T47D (cell line): ENCODE data around the gene UNC13B.
"Not testable (repeated sequence)": the region's sequence is repeated elsewhere in the genome, so short reads cannot be mapped to it uniquely, and the experiment has no call there.

Experiments used
- DNase-seq, 2 experiments: peaks; one replicate each; pipeline versions ENCODE4 v3.0.0 to v3.0.0-alpha.2; 2011 to 2012; ENCODE audit warnings: low read depth in 1 of 2, low spot score in 1 of 2
- JUND ChIP-seq: IDR thresholded peaks from 2 replicates; pipeline ENCODE4 v1.6.1; 2012; ENCODE audit warnings: low read depth
- in situ Hi-C: cut with HindIII; loops from 2 replicates; pipeline ENCODE4 v1.10.0; 2016; ENCODE audit warnings: low sequenced_read_pairs, low pct_unique_long_range_greater_than_20kb

Gene UNC13B

DNA sequence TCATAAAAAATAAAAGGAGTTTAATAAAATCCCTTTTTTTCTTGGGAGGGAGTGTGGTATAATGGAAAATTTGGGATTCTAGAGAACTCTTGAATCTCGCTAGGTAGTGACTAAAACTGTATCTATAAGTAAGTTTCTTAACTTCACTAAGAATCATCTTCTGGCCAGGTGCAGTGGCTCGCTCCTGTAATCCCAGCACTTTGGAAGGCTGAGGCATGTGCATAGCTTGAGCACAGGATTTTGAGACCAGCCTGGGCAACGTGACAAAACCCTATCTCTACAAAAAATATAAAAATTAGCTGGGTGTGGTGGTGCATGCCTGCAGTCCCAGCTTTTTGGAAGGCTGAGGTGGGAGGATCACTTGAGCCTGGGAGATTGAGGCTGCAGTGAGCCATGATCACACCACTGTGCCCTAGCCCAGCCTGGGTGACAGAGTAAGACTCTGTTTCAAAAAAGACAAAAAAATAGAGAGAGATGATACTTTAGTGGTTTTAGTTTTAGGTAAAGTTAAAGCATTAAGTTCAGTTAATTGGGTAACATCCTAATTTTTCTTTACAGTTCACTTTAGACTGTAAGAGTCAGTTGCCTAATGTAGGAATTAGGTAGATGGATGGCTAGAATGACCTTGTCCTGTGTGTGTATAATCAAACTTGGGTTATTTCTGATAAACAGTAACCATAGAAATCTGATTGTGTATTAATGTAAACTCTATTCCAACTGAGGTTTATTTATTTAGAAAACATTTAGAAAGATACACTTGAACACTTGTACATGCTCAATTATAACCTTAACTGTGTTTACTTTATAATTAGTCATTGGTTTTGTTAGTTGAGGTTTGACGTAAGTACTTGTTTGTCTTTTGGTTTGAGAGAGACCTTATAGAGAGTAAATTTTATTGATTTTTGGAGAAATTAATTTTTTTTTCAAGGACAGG lies 17.8 kb downstream of the UNC13B start:
- DNase-seq = no peak
- TF ChIP-seq JUND = no peak
- in situ Hi-C loops = no loop called here

- in situ Hi-C loops = no loop called here
- no peak for DNase-seq
- no peak for TF ChIP-seq JUND
Observed at GRCh38 chr9:35180801-35181200, 19.0 kb downstream of the UNC13B start.

GRCh38 chr9:35182401-35182800 lies 20.6 kb downstream of the UNC13B start:
- DNase-seq, in situ Hi-C loops: not testable (repeated sequence)

- in situ Hi-C loops = not testable (repeated sequence)
Observed at GRCh38 chr9:35182996-35183754, 21.4 kb downstream of the UNC13B start.

GRCh38 chr9:35183755-35184480 lies 22.1 kb downstream of the UNC13B start:
- DNase-seq, in situ Hi-C loops: not testable (repeated sequence)

More at GRCh38 chr9:35182996-35183754, 21.4 kb downstream of the UNC13B start:
- DNase-seq = not testable (repeated sequence)

DNA sequence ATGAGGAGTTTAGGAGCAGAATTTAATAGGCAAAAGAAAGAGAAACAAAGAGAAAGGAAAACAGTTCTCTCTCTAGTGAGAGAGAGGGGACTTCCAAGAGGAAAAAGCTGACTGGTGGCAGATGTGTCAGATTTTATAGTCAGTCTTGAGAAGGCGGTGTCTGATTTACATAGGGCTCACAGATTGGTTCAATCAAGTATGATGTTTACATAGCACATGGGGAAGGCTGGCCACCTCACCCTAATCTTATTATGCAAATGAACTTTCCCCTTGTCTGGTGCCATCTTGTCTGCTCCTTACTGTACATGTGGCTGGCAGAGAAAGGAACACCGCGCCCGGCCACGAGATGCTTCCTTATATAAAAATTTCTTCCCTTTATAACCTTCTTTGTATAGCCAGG lies 24.7 kb downstream of the UNC13B start:
- peak in 1 of 2 experiments; percentile 24 for DNase-seq
- in situ Hi-C loops = no loop called here
- no peak for TF ChIP-seq JUND

DNA sequence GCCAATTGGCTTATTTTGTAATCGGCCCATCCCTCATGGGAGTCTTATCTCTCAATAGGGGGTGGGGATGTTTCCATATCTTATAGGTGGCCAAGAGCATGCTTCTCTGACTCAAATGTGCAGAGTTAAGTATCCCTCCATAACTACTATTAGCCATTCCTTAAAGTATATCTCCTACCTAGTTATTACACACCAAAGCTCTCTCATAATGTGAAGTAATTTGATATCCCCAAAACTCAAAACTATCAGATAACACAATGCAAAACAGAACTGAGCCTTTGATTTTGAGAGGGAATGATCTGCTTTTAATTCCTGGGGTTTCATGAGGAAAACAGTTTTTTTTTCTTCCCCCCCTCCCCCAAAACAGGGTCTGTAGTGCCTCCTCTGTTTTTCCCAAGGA lies 28.4 kb downstream of the UNC13B start:
- in situ Hi-C loops = no loop called here
- DNase-seq = no peak
- no peak for TF ChIP-seq JUND

- in situ Hi-C loops = no loop called here
- no peak for DNase-seq
- no peak for TF ChIP-seq JUND
Observed at GRCh38 chr9:35191105-35191504, 29.3 kb downstream of the UNC13B start.

DNA sequence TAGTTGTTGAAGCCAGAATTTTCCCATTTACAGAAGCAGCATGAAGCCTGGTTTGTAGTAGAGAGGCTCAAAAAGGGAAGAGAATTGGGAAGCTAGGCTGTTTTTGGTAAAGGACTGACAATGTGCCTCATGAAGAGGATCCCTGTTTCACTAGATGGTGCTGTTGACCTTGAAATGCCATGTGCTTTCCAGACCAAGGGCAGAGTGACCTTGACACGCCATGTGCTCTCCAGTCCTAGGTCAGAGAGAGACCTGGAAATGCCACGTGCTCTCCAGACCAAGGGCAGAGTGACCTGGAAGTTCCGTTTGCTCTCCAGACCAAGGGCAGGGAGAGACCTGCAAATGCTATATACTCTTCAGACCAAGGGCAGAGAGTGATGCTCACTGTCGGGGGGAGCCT lies 32.0 kb downstream of the UNC13B start:
- in situ Hi-C loops = no loop called here
- TF ChIP-seq JUND = no peak
- DNase-seq = peak in 1 of 2 experiments; percentile 17

DNA sequence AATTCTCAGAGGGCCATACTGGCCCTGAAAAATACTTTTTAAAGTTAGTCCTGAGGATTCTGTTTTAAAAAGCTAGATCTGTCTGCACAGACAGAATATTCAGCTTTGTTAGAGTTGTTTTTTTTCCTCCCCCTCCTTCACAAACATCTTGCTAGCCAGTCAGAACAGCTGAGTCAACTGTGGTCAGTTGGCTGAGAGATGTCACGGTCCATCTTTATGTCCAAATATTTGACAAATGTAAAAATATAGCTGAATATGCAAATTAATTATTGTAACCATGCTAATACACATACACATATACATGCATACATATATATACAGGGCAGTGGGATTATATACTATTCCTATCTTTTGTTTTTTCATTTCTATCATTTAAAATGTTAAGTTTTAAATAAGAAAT lies 33.9 kb downstream of the UNC13B start:
- in situ Hi-C loops = no loop called here
- DNase-seq = no peak
- no peak for TF ChIP-seq JUND

- no peak for TF ChIP-seq JUND
- no peak for DNase-seq
- in situ Hi-C loops = no loop called here
Observed at GRCh38 chr9:35198191-35198590, 36.4 kb downstream of the UNC13B start.

DNA sequence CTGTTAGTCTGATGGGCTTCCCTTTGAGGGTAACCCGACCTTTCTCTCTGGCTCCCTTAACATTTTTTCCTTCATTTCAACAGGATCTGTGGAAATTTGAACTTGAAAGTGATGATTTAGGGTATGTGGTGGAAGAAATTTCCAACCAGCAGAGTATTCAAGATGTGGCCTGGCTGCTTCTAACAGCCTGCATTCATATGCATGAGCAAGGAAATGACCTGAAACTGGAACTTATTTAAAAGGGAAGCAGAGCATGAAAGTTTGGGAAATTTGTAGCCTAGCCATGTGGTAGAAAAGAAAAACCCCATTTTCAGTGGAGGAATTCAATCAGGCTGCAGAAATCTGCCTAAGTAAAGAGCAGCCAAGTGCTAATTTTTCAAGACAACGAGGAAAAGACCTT lies 41.7 kb downstream of the UNC13B start:
- DNase-seq = no peak
- in situ Hi-C loops = no loop called here
- no peak for TF ChIP-seq JUND

- no peak for DNase-seq
- in situ Hi-C loops = no loop called here
- TF ChIP-seq JUND = no peak
Observed at GRCh38 chr9:35205340-35205739, 43.5 kb downstream of the UNC13B start.
